GM10266 (cell line): ENCODE measurements around the gene SRSF10.

Experiments used
- DNase-seq: peaks from one replicate; pipeline ENCODE4 v3.0.0; 2012; ENCODE audit errors: extremely low spot score
- CTCF ChIP-seq: IDR thresholded peaks from 2 replicates; pipeline ENCODE4 v1.5.1; 2012; ENCODE audit warnings: mild to moderate bottlenecking, low read depth; ENCODE audit not compliant: control insufficient read depth, insufficient read depth; ENCODE audit errors: missing control alignments

The SRSF10 gene

GRCh38 chr1:23977187-23977853 is 2.8 kb downstream of the SRSF10 start:
- no peak for TF ChIP-seq CTCF
- no peak for DNase-seq

GRCh38 chr1:23967871-23968270 is 12.3 kb downstream of the SRSF10 start:
- no peak for TF ChIP-seq CTCF
- no peak for DNase-seq

- no peak for DNase-seq
Measured at GRCh38 chr1:23966973-23967493, 13.1 kb downstream of the SRSF10 start.

GRCh38 chr1:23964790-23965740 is 15.1 kb downstream of the SRSF10 start:
- no peak for DNase-seq
- TF ChIP-seq CTCF = no peak

More at GRCh38 chr1:23966973-23967493, 13.1 kb downstream of the SRSF10 start:
- no peak for TF ChIP-seq CTCF

GRCh38 chr1:23964235-23964668 is 15.9 kb downstream of the SRSF10 start:
- no peak for TF ChIP-seq CTCF

GRCh38 chr1:23963617-23964234 is 16.4 kb downstream of the SRSF10 start:
- TF ChIP-seq CTCF = no peak

More at GRCh38 chr1:23964235-23964668, 15.9 kb downstream of the SRSF10 start:
- DNase-seq = no peak

More at GRCh38 chr1:23963617-23964234, 16.4 kb downstream of the SRSF10 start:
- DNase-seq = no peak
